Breast epithelium (tissue), 3 donors: Measurements from ENCODE around the gene ANO3.

ENCODE experiments used
- POLR2A ChIP-seq: fragments of 450-650 bp; IDR thresholded peaks from one replicate; pipeline ENCODE4 v1.6.1; 2016; ENCODE audit warnings: antibody characterized with exemption, mild to moderate bottlenecking, moderate library complexity
- POLR2AphosphoS5 ChIP-seq, 3 donors: sonication (generic); formaldehyde crosslinking; IDR thresholded peaks; one replicate each; pipeline ENCODE4 v1.6.1; 2017; ENCODE audit warnings: antibody characterized with exemption in 3 of 3
- TF ChIP-seq, protein P1 (sequence below), 3 donors: fragments of 450-650 bp; IDR thresholded peaks; one replicate each; pipeline ENCODE4 v1.5.1; 2016 to 2017; ENCODE audit warnings: antibody characterized with exemption in 3 of 3, mild to moderate bottlenecking in 3 of 3, moderate library complexity in 3 of 3

DNA sequence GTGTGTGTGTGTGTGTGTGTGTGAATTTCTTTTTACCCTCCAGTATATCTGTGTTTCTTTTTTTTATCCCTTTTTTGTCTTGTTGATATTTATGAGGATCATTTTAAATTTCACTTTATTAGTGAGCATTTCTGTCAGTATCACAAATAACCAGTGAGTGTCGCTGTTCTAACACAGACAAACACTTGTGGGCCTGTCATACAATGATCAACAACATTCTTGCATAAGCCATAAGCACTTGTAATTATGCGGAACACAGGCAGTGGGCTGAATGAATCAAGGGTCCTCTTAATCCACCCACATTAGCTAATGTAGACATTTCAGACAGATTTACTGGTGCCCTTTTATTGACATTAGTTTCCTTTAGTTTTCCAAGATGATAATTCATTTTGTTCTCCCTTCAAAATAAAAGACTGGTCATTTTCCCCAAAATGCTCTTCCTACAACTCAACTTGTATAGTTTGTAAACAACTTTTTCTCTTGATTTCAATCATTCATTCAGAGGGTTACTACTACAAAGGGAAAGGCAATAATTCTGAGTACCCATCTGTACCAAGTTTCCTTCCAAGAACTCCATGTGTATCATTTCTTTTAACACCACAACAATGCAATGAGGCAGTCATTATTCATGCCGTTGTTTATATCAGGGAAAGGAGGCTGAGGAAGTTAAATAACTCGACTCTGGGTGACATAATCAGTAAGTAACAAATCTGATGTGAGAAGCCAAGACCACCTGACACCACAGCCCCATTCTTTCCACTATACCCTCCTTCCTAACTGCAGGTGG, 34.5 kb upstream of the ANO3 start:
- TF ChIP-seq POLR2A (no peak), POLR2AphosphoS5 (IDR thresholded peaks at IDR 0.05) (no peak)
- TF ChIP-seq, protein P1, sequence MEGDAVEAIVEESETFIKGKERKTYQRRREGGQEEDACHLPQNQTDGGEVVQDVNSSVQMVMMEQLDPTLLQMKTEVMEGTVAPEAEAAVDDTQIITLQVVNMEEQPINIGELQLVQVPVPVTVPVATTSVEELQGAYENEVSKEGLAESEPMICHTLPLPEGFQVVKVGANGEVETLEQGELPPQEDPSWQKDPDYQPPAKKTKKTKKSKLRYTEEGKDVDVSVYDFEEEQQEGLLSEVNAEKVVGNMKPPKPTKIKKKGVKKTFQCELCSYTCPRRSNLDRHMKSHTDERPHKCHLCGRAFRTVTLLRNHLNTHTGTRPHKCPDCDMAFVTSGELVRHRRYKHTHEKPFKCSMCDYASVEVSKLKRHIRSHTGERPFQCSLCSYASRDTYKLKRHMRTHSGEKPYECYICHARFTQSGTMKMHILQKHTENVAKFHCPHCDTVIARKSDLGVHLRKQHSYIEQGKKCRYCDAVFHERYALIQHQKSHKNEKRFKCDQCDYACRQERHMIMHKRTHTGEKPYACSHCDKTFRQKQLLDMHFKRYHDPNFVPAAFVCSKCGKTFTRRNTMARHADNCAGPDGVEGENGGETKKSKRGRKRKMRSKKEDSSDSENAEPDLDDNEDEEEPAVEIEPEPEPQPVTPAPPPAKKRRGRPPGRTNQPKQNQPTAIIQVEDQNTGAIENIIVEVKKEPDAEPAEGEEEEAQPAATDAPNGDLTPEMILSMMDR (IDR thresholded peaks at IDR 0.05): peak; percentile 43 to 64 (median 50)
